GM18867 (cell line): Measurements from ENCODE around the gene JAGN1.
"Not testable (repeated sequence)": the region's sequence is repeated elsewhere in the genome, so short reads cannot be mapped to it uniquely, and the experiment has no call there.

Experiments used
- ATAC-seq: cut with Tn5 transposase; IDR thresholded peaks from one replicate; pipeline ENCODE4 v1.9.1; 2021; ENCODE audit warnings: mild to moderate bottlenecking, moderate library complexity; ENCODE audit not compliant: unreplicated experiment

JAGN1 gene

DNA sequence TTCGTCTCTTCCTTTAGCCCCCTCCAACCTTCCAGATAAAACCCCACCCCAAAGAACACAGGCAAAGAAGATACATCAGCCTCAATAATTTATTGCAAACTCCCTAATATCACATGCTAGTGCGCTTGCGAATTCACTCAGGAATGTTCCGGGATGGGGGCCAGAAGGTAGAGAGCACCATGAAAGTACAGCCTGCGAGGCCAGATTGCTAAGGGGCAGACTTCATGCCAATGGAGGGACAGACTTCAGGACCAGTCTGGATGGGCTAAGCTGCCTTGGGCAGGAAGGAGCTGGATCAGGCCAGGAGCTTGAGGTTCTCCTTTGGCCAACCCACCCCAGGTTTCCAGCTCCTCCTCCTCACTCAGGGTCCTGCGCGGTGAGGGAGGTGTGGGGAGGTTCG, 23.8 kb upstream of the JAGN1 start:
- no peak for ATAC-seq

- ATAC-seq = no peak
Measured at GRCh38 chr3:9867106-9867505, 23.3 kb upstream of the JAGN1 start.

GRCh38 chr3:9869955-9870354, 20.5 kb upstream of the JAGN1 start:
- ATAC-seq = no peak

DNA sequence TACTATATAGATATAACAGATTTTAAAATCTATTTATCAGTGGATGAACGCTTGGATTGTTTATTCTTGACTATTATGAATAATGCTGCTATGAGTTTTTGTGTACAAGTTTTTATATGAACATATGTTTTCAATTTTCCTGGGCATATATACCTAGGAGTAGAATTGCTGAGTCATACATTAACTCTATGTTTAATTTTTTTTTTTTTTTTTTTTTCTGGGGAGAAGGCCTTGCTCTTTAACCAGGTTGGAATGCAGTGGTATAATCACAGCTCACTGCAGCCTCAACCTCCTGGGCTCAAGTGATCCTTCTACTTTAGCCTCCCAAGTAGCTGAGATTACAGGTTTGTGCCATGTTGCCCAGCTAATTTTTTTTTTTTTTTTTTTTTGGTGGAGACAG, 19.4 kb upstream of the JAGN1 start:
- ATAC-seq = no peak

- not testable (repeated sequence) for ATAC-seq
Measured at GRCh38 chr3:9872067-9872466, 18.3 kb upstream of the JAGN1 start.

GRCh38 chr3:9875448-9875847, 15.0 kb upstream of the JAGN1 start:
- no peak for ATAC-seq

GRCh38 chr3:9876255-9876654, 14.2 kb upstream of the JAGN1 start:
- ATAC-seq = not testable (repeated sequence)

DNA sequence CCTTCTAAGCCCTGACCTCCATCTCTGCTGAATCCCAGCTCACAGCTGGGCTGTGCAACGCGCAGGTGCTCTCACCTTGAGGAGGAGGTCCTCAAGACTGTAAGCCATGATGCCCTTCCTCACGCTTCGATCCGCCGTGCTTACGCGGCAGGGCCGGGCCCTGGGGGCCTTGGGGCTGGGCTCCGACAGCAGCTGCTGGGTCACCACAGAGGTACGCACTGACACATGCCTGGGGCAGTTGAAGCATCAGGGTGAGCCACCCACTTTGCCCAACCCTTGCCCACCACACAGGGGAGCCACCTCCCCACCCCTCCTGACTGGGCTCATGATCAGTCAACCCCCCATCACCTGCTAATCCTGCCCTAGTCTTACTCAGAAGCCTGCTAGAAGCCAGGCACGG, 13.4 kb upstream of the JAGN1 start:
- no peak for ATAC-seq

- ATAC-seq = no peak
Measured at GRCh38 chr3:9878700-9879099, 11.7 kb upstream of the JAGN1 start.

DNA sequence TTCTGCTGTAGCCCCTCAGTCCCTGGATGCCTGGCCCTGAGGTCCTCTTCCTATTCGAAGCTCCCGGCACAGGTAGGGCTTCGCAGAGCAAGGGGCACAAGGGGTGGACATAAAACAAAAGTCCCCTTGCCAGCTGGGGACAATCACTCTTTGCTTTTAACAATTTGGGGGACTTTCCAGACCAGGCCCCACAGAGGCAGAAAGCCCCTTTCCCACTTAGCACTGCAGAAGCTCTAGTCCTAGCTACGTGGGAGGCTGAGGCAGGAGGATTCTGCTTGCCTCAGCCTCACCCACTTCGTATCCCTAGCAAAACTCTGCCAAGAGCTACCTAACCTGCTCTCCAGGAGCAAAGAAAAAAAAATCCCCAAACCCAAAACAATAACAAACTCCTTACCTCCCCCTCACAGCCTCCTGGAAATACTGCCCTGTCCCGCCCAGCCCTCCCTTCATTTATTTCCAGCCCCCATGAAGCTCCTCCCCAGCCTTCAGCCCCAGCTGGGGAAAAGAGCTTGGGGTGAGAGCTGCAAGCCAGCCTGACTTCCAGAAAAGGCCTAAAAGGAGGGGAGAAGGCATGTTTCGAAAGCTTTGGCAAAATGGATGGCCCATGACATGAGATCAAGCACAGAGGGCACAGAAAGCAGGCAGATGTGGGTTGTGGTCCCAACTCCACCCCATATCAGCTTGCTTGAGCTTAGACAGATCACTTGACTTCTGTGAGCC, 10.4 kb upstream of the JAGN1 start, which contains the start of gene CIDEC:
Gene CIDEC (minus strand): TSS at position 424 of the 720 bp plus-strand sequence. CDS start 1,767 bp downstream, outside the sequence.
- ATAC-seq = no peak

DNA sequence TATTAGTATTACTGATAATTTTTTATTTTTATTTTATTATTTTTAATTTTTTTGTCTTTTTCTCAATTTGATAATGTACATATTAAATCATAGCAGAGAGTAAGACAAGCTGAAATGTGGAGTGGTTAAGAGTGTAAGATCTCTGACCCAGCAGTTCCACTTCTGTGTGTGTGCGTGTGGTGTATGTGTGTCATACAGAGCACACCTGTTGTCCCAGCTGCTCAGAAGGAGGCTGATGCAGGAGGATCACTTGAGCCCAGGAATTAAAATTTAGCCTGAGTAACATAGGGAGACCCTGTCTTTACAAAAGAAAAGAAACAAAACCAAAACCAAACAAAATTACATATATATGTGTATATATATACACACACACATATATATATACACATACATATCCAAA, 9.0 kb upstream of the JAGN1 start:
- ATAC-seq = no peak

DNA sequence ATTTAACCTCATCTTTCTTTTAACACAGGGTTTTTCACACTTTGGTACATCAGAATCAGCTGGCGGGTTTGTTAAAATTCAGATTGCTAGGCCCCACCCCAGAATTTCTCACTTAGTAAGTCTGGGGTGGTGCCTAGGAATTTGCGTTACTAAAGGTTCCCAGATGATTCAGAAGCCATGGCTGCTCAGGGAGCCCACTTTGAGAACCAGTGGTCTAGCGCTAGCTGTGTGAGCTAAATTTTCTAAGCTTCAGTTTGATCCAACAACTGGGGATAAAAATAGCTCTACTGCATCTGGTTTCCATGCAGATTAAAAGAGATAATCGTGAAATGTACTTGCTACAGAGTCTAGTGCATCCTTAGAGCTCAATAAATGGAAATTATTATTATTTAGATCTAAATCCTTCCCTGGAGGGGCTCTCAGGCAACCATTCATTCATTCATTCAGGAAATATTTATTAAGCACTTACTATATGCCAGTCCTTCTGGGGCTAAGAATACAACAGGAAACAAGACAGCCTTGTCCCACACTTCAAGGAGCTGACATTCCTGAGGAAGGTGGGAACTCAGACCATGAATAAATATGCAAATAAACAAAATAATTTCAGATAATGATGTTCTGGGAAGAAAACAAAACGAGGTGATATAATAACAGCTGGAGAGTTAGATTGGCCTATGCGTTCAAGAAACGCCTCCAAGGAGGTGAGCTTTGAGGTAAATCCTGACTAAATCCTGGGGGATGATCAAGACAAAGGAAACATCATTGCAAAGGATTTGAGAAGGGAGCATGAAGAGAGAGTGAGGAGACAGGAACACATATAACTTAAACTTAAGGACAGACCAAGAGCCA, 6.5 kb upstream of the JAGN1 start:
- ATAC-seq = no peak

- ATAC-seq = no peak
Measured at GRCh38 chr3:9884555-9885165, 5.8 kb upstream of the JAGN1 start.

GRCh38 chr3:9886328-9886727, 4.1 kb upstream of the JAGN1 start:
- ATAC-seq = no peak

- ATAC-seq = no peak
Measured at GRCh38 chr3:9887480-9887879, 2.9 kb upstream of the JAGN1 start.

DNA sequence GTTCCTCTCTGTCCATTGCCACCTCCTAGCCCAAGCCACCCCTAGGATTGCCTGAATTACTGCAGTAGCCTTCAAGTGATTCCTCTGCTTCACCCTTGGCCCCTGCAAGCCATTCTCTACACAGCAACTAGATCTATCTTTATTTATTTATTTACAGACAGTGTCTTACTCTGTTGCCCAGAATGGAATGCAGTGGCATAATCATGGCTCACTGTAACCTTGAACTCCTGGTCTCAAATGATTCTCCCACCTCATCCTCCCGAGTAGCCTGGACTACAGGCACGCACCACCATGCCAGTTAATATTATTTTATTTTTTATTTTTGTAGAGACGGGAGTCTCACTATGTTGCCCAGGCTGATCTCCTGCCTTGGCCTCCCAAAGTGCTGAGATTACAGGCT, 1.9 kb upstream of the JAGN1 start:
- no peak for ATAC-seq

DNA sequence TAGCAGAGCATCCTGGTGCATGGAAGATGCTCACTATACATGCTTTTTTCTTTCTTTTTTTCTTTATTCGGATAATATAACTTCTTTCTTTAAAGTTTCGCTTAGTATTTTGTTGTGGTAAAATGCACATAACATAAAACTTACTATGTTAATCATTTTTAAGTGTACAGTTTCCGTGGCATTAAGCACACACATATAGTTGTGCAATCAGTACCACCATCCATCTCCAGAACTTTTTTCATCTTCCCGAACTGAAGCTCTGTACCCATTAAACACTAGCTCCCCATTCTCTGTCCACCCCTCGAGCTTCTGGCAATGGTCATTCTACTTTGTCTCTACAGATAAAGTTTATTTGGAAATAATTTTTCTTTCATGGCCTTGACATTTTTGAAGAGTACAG, 1.0 kb upstream of the JAGN1 start:
- no peak for ATAC-seq

DNA sequence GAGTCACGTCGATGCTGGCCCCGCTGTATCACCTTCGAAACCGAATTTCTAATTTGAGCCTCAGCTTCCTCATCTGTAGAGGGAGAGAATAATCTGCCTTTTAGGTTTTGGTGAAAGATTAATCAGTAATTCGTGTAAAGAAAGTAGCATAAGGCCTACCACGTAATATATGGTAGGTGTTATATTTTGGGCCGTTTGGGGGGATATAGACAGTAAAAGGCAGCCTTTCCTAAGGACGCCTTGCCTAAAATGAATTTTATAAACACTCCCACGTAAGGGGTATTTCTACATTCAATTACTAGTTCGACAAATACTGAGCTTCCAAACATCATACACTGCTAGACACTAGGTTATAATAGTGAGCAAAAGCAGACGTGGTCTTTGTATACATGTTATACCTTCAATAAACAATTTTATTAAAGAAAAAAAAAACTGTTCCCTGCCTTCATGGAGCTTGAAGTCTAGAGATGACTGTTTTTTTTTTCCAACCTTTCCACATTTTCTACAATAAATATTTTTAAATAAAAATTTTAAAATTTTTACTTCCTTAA, 737 bp downstream of the JAGN1 start:
- no peak for ATAC-seq

DNA sequence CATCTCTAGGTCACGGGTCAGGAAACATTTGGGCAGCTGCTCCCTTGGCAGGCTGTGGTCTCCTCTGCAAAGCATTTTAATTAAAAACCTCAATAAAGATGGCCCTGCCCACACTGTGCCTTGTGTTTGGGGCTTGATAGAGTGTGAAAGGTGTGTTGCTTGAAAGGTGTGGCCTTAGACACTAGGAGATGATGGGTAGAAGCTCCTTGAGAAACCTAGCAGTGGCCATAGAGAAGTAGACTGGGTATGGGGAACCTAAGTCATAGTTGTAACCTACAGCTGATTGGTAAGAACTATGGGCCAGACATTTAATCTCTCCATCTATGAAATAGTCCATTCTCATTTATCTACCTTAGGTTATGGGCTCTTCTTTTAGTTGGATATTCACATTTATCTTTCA, 3.3 kb downstream of the JAGN1 start:
- no peak for ATAC-seq

DNA sequence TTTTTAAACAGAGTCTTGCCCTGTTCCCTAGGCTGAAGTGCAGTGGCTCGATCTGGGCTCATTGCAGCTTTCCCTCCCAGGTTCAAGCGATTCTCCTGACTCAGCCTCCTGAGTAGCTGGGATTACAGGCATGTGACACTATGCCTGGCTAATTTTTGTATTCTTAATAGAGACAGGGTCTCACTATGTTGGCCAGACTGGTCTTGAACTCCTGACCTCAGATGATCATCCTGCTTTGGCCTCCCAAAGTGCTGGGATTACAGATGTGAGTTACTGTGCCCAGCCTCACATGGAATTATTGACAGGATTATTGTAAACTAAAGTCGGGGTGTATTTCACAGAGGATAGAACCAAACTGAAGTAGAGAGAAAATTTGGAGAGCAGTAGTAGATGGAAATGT, 5.3 kb downstream of the JAGN1 start:
- not testable (repeated sequence) for ATAC-seq

- not testable (repeated sequence) for ATAC-seq
Measured at GRCh38 chr3:9896755-9897407, 6.5 kb downstream of the JAGN1 start.
